A549 (cell line): ENCODE measurements around the gene BCOR. TPM values are rescaled to one million over a fixed set of nuclear protein-coding genes. Genes with fewer than 3 reads are reported as not detected.

Experiments
- ATAC-seq, 2 experiments: fragments of 200-7000 bp in 1 of 2; fragments of >200 bp in 1 of 2; cut with Nextera tagmentation in 1 of 2; cut with Tn5 transposase in 1 of 2; 3 replicates each; pipeline versions ENCODE4 v1.8.0 to v1.9.1; 2018 to 2020; ENCODE audit warnings: mild to moderate bottlenecking in 1 of 2, moderate library complexity in 1 of 2
- CTCF ChIA-PET: fragments of 300-600 bp; sonication (Branson Sonifier 250); formaldehyde crosslinking; extraction: SDS; loops from one replicate; lab custom pipeline; 2021; ENCODE audit warnings: antibody characterized with exemption, inconsistent platforms; lab: Yijun Ruan, JAX
- POLR2A ChIA-PET: fragments of 350-600 bp; formaldehyde crosslinking; extraction: SDS; loops from one replicate; lab custom pipeline; 2021; ENCODE audit warnings: antibody characterized with exemption, inconsistent platforms; lab: Yijun Ruan, JAX
- DNase-seq, 2 experiments: peaks; one replicate each; pipeline versions ENCODE4 v3.0.0 to v3.0.0-alpha.2; 2011 to 2016; ENCODE audit warnings: low read depth in 1 of 2, low spot score in 1 of 2
- FAIRE-seq: peaks from 2 replicates; lab custom pipeline; 2011; peaks lifted over from hg19 to GRCh38; lab: Jason Lieb, UNC
- H3K27ac ChIP-seq, 2 experiments: fragments of >200 bp; sonication (Bioruptor Twin); formaldehyde crosslinking; 3 replicates each; pipeline ENCODE4 v1.5.1; 2016 to 2017
- H3K4me1 ChIP-seq: fragments of >200 bp; sonication (Bioruptor Twin); formaldehyde crosslinking; 3 replicates; pipeline ENCODE4 v1.6.1; 2016
- H3K4me2 ChIP-seq: fragments of >200 bp; sonication (Bioruptor Twin); formaldehyde crosslinking; 3 replicates; pipeline ENCODE4 v1.6.1; 2016
- H3K4me3 ChIP-seq: fragments of >200 bp; sonication (Bioruptor Twin); formaldehyde crosslinking; 3 replicates; pipeline ENCODE4 v1.5.1; 2016
- H3K9me3 ChIP-seq: fragments of >200 bp; sonication (Bioruptor Twin); formaldehyde crosslinking; 3 replicates; pipeline ENCODE4 v1.6.1; 2016
- CBX2 ChIP-seq: fragments of 200-600 bp; sonication (generic); IDR thresholded peaks from 2 replicates; pipeline ENCODE4 v1.6.1; 2016; ENCODE audit warnings: low read depth, mild to moderate bottlenecking, borderline replicate concordance
- CHD4 ChIP-seq: fragments of 200-600 bp; sonication (generic); IDR thresholded peaks from 2 replicates; pipeline ENCODE4 v1.6.1; 2016; ENCODE audit warnings: antibody characterized with exemption, mild to moderate bottlenecking, borderline replicate concordance
- FOSB ChIP-seq: fragments of 250-450 bp; sonication (Bioruptor Pico); IDR thresholded peaks from 2 replicates; pipeline ENCODE4 v1.5.0; 2020; ENCODE audit warnings: mild to moderate bottlenecking, moderate library complexity
- GATA3 ChIP-seq: IDR thresholded peaks from 2 replicates; pipeline ENCODE4 v1.6.1; 2012; ENCODE audit warnings: borderline replicate concordance
- HEYL ChIP-seq: fragments of 250-450 bp; sonication (Bioruptor Pico); IDR thresholded peaks from 2 replicates; pipeline ENCODE4 v1.8.0; 2021; ENCODE audit warnings: mild to moderate bottlenecking, moderate library complexity
- HOXB5 ChIP-seq: fragments of 250-450 bp; sonication (Bioruptor Pico); IDR thresholded peaks from 2 replicates; pipeline ENCODE4 v1.5.0; 2020; ENCODE audit warnings: mild to moderate bottlenecking, moderate library complexity
- KDM1A ChIP-seq: fragments of 200-600 bp; sonication (generic); IDR thresholded peaks from 2 replicates; pipeline ENCODE4 v1.6.1; 2016; ENCODE audit warnings: low read depth, mild to moderate bottlenecking
- NFE2L2 ChIP-seq: fragments of 150-350 bp; conservative IDR thresholded peaks from 2 replicates; pipeline ENCODE4 v1.6.1; 2014; ENCODE audit warnings: low read length
- POLR2AphosphoS2 ChIP-seq: conservative IDR thresholded peaks from 2 replicates; pipeline ENCODE4 v1.6.1; 2012; ENCODE audit warnings: low read length, improper control_type of control experiment, inconsistent platforms
- RAD21 ChIP-seq, 2 experiments: fragments of >200 bp in 1 of 2; sonication (Bioruptor Twin) in 1 of 2; formaldehyde crosslinking in 1 of 2; IDR thresholded peaks in 1 of 2; conservative IDR thresholded peaks in 1 of 2; 2 replicates in 1 of 2; 3 replicates in 1 of 2; pipeline ENCODE4 v1.6.1; 2012 to 2018; ENCODE audit warnings: inconsistent platforms in 1 of 2
- RARB ChIP-seq: fragments of 250-450 bp; sonication (Bioruptor Pico); IDR thresholded peaks from 2 replicates; pipeline ENCODE4 v1.8.0; 2021; ENCODE audit warnings: mild to moderate bottlenecking, moderate library complexity
- REST ChIP-seq: fragments of 200-600 bp; sonication (generic); IDR thresholded peaks from 2 replicates; pipeline ENCODE4 v1.6.1; 2016; ENCODE audit warnings: antibody characterized with exemption, mild to moderate bottlenecking, moderate library complexity
- SMC3 ChIP-seq: fragments of >200 bp; sonication (Bioruptor Twin); formaldehyde crosslinking; IDR thresholded peaks from 3 replicates; pipeline ENCODE4 v1.6.1; 2018; ENCODE audit warnings: inconsistent platforms
- TP53 ChIP-seq: fragments of 250-450 bp; sonication (Bioruptor Pico); IDR thresholded peaks from 2 replicates; pipeline ENCODE4 v1.5.0; 2021; ENCODE audit warnings: mild to moderate bottlenecking, moderate library complexity
- WGBS: methylation state at CpG from one replicate; pipeline ENCODE4 v1.1.6; 2017; ENCODE audit errors: missing lambda C conversion rate; 5-methylcytosine and 5-hydroxymethylcytosine counted together
- polyA plus RNA-seq, 4 experiments: library from polyadenylated mRNA; depleted of rRNA in 3 of 4; stranded (reverse); fragments of >200 nt; fragmentation: RNase III in 1 of 4; extraction: RNeasy Plus Mini Kit Qiagen cat#74134 plus additional on column Dnase treatment in 1 of 4; gene quantifications; 2 replicates in 3 of 4; 3 replicates in 1 of 4; pipeline ENCODE4 v1.2.3, GENCODE V29; 2011 to 2017
- TF ChIP-seq, protein P1 (sequence below): fragments of 450-650 bp; IDR thresholded peaks from 2 replicates; pipeline ENCODE4 v1.6.1; 2014; ENCODE audit warnings: antibody characterized with exemption
- TF ChIP-seq, protein P2 (sequence below): fragments of >200 bp; sonication (Bioruptor Twin); formaldehyde crosslinking; IDR thresholded peaks from 3 replicates; pipeline ENCODE4 v1.5.1; 2016

The BCOR gene
- polyA plus RNA-seq, 2 of the 4 experiments (the other 2 are of a cell fraction), result 12.2 to 12.6 TPM

- no peak for FAIRE-seq
- no peak for ATAC-seq
These were observed 19.9 kb downstream of the BCOR start for GRCh38 chrX:40077906-40078305.

GRCh38 chrX:40076750-40077575, 20.8 kb downstream of the BCOR start:
- no peak overlapping the region for H3K4me3 ChIP-seq
- no peak for TF ChIP-seq HOXB5 (CRISPR knock-in tag)
- no peak for TF ChIP-seq GATA3
- TF ChIP-seq KDM1A, result no peak
- TF ChIP-seq HEYL (CRISPR knock-in tag), result no peak
- no peak for TF ChIP-seq REST
- TF ChIP-seq CHD4, result no peak
- no peak for TF ChIP-seq CBX2
- no peak for TF ChIP-seq FOSB (CRISPR knock-in tag)
- DNase-seq (no peak), ATAC-seq (no peak), FAIRE-seq (no peak)
- no peaks in the 10 kb centered on the region for H3K9me3 ChIP-seq
- ChIA-PET POLR2A (no interaction called here), CTCF (interaction anchor here (0.8 to 1.2 kb wide), 3 partner anchors 11 to 88 kb away, joined by 3 read pairs; no protein-coding TSS in a partner anchor)
- no peak overlapping the region for H3K27ac ChIP-seq
- peaks cover 4% of the 10 kb centered on the region; the same call in 1 of the 3 replicates for H3K4me1 ChIP-seq
- WGBS, result 91% methylated on average over 14 of the region's 14 CpGs
- H3K4me2 ChIP-seq, result no peak overlapping the region

More at GRCh38 chrX:40077906-40078305, 19.9 kb downstream of the BCOR start:
- no peaks in the 10 kb centered on the region for H3K9me3 ChIP-seq
- POLR2A ChIA-PET, result no interaction called here
- DNase-seq, result no peak
- H3K4me1 ChIP-seq, result peaks cover 6% of the 10 kb centered on the region; the same call in 1 of the 3 replicates
- 85% methylated on average over 7 of the region's 7 CpGs for WGBS
- no peak overlapping the region for H3K4me2 ChIP-seq
- TF ChIP-seq NFE2L2 (no peak), RARB (CRISPR knock-in tag) (no peak), TP53 (CRISPR knock-in tag) (no peak), POLR2AphosphoS2 (no peak), HEYL (CRISPR knock-in tag) (no peak), SMC3 (no peak), RAD21 (conservative IDR thresholded peaks at IDR 0.05 in 1 of 2, IDR thresholded peaks at IDR 0.05 in 1 of 2) (no peak), CBX2 (no peak)
- TF ChIP-seq, protein P1, sequence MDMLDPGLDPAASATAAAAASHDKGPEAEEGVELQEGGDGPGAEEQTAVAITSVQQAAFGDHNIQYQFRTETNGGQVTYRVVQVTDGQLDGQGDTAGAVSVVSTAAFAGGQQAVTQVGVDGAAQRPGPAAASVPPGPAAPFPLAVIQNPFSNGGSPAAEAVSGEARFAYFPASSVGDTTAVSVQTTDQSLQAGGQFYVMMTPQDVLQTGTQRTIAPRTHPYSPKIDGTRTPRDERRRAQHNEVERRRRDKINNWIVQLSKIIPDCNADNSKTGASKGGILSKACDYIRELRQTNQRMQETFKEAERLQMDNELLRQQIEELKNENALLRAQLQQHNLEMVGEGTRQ, result no peak
- TF ChIP-seq, protein P2, sequence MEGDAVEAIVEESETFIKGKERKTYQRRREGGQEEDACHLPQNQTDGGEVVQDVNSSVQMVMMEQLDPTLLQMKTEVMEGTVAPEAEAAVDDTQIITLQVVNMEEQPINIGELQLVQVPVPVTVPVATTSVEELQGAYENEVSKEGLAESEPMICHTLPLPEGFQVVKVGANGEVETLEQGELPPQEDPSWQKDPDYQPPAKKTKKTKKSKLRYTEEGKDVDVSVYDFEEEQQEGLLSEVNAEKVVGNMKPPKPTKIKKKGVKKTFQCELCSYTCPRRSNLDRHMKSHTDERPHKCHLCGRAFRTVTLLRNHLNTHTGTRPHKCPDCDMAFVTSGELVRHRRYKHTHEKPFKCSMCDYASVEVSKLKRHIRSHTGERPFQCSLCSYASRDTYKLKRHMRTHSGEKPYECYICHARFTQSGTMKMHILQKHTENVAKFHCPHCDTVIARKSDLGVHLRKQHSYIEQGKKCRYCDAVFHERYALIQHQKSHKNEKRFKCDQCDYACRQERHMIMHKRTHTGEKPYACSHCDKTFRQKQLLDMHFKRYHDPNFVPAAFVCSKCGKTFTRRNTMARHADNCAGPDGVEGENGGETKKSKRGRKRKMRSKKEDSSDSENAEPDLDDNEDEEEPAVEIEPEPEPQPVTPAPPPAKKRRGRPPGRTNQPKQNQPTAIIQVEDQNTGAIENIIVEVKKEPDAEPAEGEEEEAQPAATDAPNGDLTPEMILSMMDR, result no peak
- CTCF ChIA-PET, result interaction anchor here (0.7 to 1.0 kb wide), 2 partner anchors 10 to 159 kb away, joined by 3 read pairs; no protein-coding TSS in a partner anchor
- no peak overlapping the region for H3K27ac ChIP-seq
- no peak overlapping the region for H3K4me3 ChIP-seq
